Breast epithelium (tissue), 4 donors: Measurements from ENCODE around the gene ATP6V1F. TPM values are rescaled to one million over a fixed set of nuclear protein-coding genes. Genes with fewer than 3 reads are reported as not detected.

ENCODE experiments used
- DNase-seq, 2 donors: peaks; one replicate each; pipeline ENCODE4 v3.0.0-alpha.2; 2019; ENCODE audit warnings: low spot score in 2 of 2
- H3K27ac ChIP-seq, 2 donors: fragments of 200-600 bp; sonication (generic) in 1 of 2; one replicate each; pipeline ENCODE4 v1.5.1; 2016 to 2019; ENCODE audit warnings: mild to moderate bottlenecking in 1 of 2
- H3K27me3 ChIP-seq, 2 donors: fragments of 200-600 bp; sonication (generic) in 1 of 2; one replicate each; pipeline versions ENCODE4 v1.5.1 to v1.6.0; 2017 to 2019; ENCODE audit warnings: control low read depth in 1 of 2, mild to moderate bottlenecking in 1 of 2
- H3K36me3 ChIP-seq: fragments of 200-600 bp; one replicate; pipeline ENCODE4 v1.5.1; 2019
- H3K4me1 ChIP-seq, 2 donors: fragments of 200-600 bp; sonication (generic); one replicate each; pipeline ENCODE4 v1.5.1; 2016 to 2019; ENCODE audit warnings: control low read depth in 1 of 2
- H3K4me3 ChIP-seq, 3 donors: fragments of 200-600 bp; sonication (generic); 1 replicate in 2 of 3; 2 replicates in 1 of 3; pipeline ENCODE4 v1.5.1; 2016 to 2019; ENCODE audit warnings: mild to moderate bottlenecking in 3 of 3, moderate library complexity in 2 of 3
- H3K9me3 ChIP-seq, 2 donors: fragments of 200-600 bp; sonication (generic) in 1 of 2; one replicate each; pipeline ENCODE4 v1.5.1; 2016 to 2019; ENCODE audit warnings: control low read depth in 1 of 2
- CTCF ChIP-seq, 3 donors: fragments of 450-650 bp; IDR thresholded peaks; one replicate each; pipeline ENCODE4 v1.5.1; 2016 to 2017; ENCODE audit warnings: antibody characterized with exemption in 3 of 3, mild to moderate bottlenecking in 3 of 3, moderate library complexity in 3 of 3
- POLR2A ChIP-seq: fragments of 450-650 bp; IDR thresholded peaks from one replicate; pipeline ENCODE4 v1.6.1; 2016; ENCODE audit warnings: antibody characterized with exemption, mild to moderate bottlenecking, moderate library complexity
- POLR2AphosphoS5 ChIP-seq, 3 donors: sonication (generic); formaldehyde crosslinking; IDR thresholded peaks; one replicate each; pipeline ENCODE4 v1.6.1; 2017; ENCODE audit warnings: antibody characterized with exemption in 3 of 3
- intact Hi-C: fragments of 100-400 bp; cut with DNase I; formaldehyde crosslinking; loops from one replicate; pipeline ENCODE4 v1.15.1; 2023; ENCODE audit warnings: low total_unique reads
- total RNA-seq, 3 donors: library from RNA; depleted of rRNA; stranded (reverse); fragments of >200 nt; gene quantifications; one replicate each; pipeline ENCODE4 v1.1.0, GENCODE V29; 2016

Gene ATP6V1F
- total RNA-seq, 3 donors from 2014 or later, result 117 to 174 (median 127) TPM

DNA sequence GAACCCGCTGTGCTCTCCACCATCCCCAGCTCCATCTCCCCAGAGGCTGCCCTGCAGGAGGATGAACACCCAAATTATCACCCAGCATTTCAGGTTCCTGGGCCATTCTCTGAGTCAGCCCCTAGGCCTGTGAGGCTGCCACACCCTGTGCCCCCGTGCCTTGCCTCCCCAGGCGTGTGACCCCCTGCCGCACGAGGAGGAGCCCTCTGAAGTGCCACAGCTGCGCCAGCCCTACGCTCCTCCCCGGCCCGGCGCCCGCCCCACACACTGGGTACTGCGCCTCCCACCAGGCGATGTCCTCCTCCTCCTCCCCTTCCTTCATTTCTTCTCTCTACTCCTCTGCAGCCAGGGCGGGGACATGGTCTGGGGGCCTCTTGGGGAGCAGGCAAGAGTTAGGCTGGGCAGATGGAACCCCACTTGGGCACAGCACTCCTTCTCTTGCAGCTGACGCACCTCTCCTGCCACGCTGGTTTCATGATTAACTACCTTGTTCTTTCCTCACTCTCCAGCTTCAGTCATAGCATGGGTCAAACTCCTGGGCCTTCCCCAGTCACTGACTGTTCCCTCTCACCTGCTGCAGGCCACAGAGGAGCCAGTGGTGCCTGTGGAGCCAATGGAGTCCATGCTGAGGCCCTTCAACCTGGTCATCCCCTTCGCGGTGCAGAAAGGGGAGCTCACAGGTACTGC, 12.7 kb upstream of the ATP6V1F start:
- no peak for DNase-seq
- H3K27me3 ChIP-seq, result no peaks in the 10 kb centered on the region
- H3K9me3 ChIP-seq, result no peaks in the 10 kb centered on the region
- no peaks in the 10 kb centered on the region for H3K4me1 ChIP-seq
- TF ChIP-seq CTCF (IDR thresholded peaks at IDR 0.05) (no peak), POLR2A (no peak), POLR2AphosphoS5 (IDR thresholded peaks at IDR 0.05) (no peak)
- intact Hi-C loops, result no loop called here
- H3K4me3 ChIP-seq, result no peak overlapping the region
- no peak overlapping the region for H3K27ac ChIP-seq
- no peaks in the 10 kb centered on the region for H3K36me3 ChIP-seq

DNA sequence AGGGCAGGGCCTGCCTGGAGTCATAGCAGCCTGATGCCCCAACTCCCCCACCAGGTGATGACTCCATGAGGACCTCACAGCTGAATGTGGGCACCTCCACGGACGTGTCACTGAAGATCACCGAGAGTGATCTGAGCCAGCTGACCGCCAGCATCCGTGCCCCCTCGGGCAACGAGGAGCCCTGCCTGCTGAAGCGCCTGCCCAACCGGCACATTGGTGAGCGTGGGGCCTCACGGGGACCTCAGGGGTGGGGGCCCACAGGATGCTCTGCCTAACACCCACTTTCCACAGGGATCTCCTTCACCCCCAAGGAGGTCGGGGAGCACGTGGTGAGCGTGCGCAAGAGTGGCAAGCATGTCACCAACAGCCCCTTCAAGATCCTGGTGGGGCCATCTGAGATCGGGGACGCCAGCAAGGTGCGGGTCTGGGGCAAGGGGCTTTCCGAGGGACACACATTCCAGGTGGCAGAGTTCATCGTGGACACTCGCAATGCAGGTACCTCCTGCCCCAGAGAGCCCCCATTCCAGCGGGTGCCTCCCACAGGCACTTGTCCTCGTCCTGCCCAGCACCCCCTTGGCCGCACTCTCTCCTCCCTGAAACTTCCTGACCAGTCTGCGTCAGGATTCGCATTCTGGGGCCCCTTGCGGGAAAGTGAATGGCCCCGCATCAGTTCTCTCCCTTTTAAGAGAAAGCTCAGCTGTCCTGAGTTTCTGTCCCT, 10.0 kb upstream of the ATP6V1F start:
- no peak overlapping the region for H3K27ac ChIP-seq
- no peak for DNase-seq
- H3K4me3 ChIP-seq, result no peak overlapping the region
- TF ChIP-seq POLR2A (no peak), POLR2AphosphoS5 (IDR thresholded peaks at IDR 0.05) (no peak), CTCF (IDR thresholded peaks at IDR 0.05) (no peak)
- H3K9me3 ChIP-seq, result no peaks in the 10 kb centered on the region
- no peaks in the 10 kb centered on the region for H3K4me1 ChIP-seq
- intact Hi-C loops, result no loop called here
- H3K27me3 ChIP-seq, result no peaks in the 10 kb centered on the region
- H3K36me3 ChIP-seq, result no peaks in the 10 kb centered on the region

GRCh38 chr7:128853799-128854198, 8.9 kb upstream of the ATP6V1F start:
- Histone ChIP-seq H3K9me3 (no peaks in the 10 kb centered on the region), H3K36me3 (no peaks in the 10 kb centered on the region), H3K27ac (no peak overlapping the region), H3K4me3 (no peak overlapping the region), H3K27me3 (no peaks in the 10 kb centered on the region), H3K4me1 (no peaks in the 10 kb centered on the region)
- intact Hi-C loops, result no loop called here
- no peak for DNase-seq
- TF ChIP-seq POLR2A, result no peak
- no peak for TF ChIP-seq POLR2AphosphoS5 (IDR thresholded peaks at IDR 0.05)
- no peak for TF ChIP-seq CTCF (IDR thresholded peaks at IDR 0.05)

- Histone ChIP-seq H3K4me3 (no peak overlapping the region), H3K36me3 (no peaks in the 10 kb centered on the region), H3K27ac (no peak overlapping the region), H3K9me3 (no peaks in the 10 kb centered on the region), H3K4me1 (peaks cover 0 to 4% of the 10 kb centered on the region in 2 donors), H3K27me3 (no peaks in the 10 kb centered on the region)
- no peak for TF ChIP-seq POLR2AphosphoS5 (IDR thresholded peaks at IDR 0.05)
- intact Hi-C loops, result no loop called here
- DNase-seq, result no peak
Measured at GRCh38 chr7:128854396-128854795, 8.3 kb upstream of the ATP6V1F start.

DNA sequence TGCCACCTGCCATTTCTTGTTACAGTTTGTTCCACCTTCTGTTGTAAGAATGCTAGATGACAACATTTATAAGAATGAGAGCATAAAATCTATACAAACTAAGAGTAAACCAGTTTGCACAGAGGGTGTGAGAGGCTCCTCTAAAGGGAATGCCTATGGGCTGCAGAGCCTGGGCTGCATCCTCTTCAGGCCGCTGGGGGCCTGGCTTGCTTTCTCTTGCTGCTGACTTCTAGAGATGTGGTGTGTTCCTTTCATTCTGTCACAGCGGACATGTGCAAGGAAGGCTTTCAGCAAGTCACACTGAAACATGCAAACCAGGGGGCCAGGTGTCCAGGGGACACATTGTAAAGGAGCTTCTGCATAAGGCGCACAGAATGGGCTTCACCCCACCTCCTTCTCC, 7.1 kb upstream of the ATP6V1F start:
- Histone ChIP-seq H3K27me3 (no peaks in the 10 kb centered on the region), H3K4me1 (peaks cover 0 to 4% of the 10 kb centered on the region in 2 donors), H3K36me3 (no peaks in the 10 kb centered on the region), H3K4me3 (no peak overlapping the region), H3K27ac (no peak overlapping the region), H3K9me3 (no peaks in the 10 kb centered on the region)
- intact Hi-C loops, result no loop called here
- DNase-seq, result no peak
- TF ChIP-seq POLR2A (no peak), CTCF (IDR thresholded peaks at IDR 0.05) (no peak), POLR2AphosphoS5 (IDR thresholded peaks at IDR 0.05) (no peak)
